ENCODE data around the gene PID1.

DNA sequence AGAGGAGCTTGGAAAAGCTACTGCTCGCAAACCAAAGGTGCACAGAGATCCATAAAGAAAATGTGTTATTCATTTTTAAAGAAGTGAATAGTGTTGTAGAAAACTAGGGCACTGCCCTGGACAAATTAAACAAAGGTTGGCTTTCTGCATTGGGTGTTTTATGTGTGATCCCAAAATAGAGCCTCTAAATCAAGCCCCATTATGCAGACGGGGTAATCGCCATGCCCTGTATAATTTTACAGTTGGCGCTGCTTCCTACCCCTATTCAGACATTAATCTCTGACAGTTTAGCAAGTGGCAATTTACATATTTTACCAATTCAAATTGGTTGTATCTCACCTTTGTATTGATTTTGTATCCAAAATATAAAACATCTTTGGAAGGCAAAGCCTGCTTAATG is 109.1 kb downstream of the PID1 start:
- no peak for TF ChIP-seq POLR2A (IDR thresholded peaks at IDR 0.05)
- TF ChIP-seq, protein P1, sequence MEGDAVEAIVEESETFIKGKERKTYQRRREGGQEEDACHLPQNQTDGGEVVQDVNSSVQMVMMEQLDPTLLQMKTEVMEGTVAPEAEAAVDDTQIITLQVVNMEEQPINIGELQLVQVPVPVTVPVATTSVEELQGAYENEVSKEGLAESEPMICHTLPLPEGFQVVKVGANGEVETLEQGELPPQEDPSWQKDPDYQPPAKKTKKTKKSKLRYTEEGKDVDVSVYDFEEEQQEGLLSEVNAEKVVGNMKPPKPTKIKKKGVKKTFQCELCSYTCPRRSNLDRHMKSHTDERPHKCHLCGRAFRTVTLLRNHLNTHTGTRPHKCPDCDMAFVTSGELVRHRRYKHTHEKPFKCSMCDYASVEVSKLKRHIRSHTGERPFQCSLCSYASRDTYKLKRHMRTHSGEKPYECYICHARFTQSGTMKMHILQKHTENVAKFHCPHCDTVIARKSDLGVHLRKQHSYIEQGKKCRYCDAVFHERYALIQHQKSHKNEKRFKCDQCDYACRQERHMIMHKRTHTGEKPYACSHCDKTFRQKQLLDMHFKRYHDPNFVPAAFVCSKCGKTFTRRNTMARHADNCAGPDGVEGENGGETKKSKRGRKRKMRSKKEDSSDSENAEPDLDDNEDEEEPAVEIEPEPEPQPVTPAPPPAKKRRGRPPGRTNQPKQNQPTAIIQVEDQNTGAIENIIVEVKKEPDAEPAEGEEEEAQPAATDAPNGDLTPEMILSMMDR (IDR thresholded peaks at IDR 0.05): no peak
